Mammary epithelial cell (primary cell): ENCODE measurements around the gene GTPBP1.

ENCODE experiments used
- CTCF ChIP-seq, 2 donors: IDR thresholded peaks in 1 of 2; conservative IDR thresholded peaks in 1 of 2; 2 replicates each; pipeline ENCODE4 v1.5.1; 2011 to 2012; ENCODE audit warnings: inconsistent platforms in 2 of 2, low read length in 2 of 2, mild to moderate bottlenecking in 2 of 2, control low read depth in 1 of 2, low read depth in 1 of 2; ENCODE audit not compliant: insufficient read depth in 1 of 2; ENCODE audit errors: extremely low read depth in 1 of 2
- EZH2 ChIP-seq: IDR thresholded peaks from 2 replicates; pipeline ENCODE4 v1.6.1; 2012; ENCODE audit warnings: low read length, inconsistent platforms, borderline replicate concordance

- TF ChIP-seq CTCF (conservative IDR thresholded peaks at IDR 0.05 in 1 of 2, IDR thresholded peaks at IDR 0.05 in 1 of 2; ENCODE audit: extremely low read depth in 1 of 2, insufficient read depth in 1 of 2, low read depth in 1 of 2, low read length in 2 of 2) (no peak), EZH2 (no peak)
Measured at GRCh38 chr22:38761202-38762162, 55.7 kb downstream of the GTPBP1 start.
